Measurements from ENCODE around the gene TPK1.
A peak's percentile ranks its signal among the peaks of the same experiment; 100 is the strongest.

The TPK1 gene

GRCh38 chr7:144674550-144674949 is 161.3 kb downstream of the TPK1 start (continued):
- TF ChIP-seq ZNF654 (tag by site-specific recombination; IDR thresholded peaks at IDR 0.05; ENCODE audit: low read depth), result no peak
- TF ChIP-seq ZBTB49 (tag by site-specific recombination; IDR thresholded peaks at IDR 0.05; ENCODE audit: low read depth), result no peak

GRCh38 chr7:144672869-144673268 is 163.0 kb downstream of the TPK1 start:
- ChIA-PET CTCF (interaction anchor here (1.0 kb wide), 1 partner anchor 33 kb away, joined by 3 read pairs; no protein-coding TSS in a partner anchor), POLR2A (no interaction called here)
- Histone ChIP-seq H3K27ac (ENCODE audit: extremely low read depth, low read depth, low read length) (no peak overlapping the region), H3K9me3 (ENCODE audit: control insufficient read depth, insufficient read depth, low read depth, low read length) (no peaks in the 10 kb centered on the region), H3K36me3 (ENCODE audit: control insufficient read depth in 2 of 2, insufficient read depth in 1 of 2, low read length in 2 of 2) (no peaks in the 10 kb centered on the region), H3K4me1 (ENCODE audit: control insufficient read depth, insufficient read depth, low read length) (no peaks in the 10 kb centered on the region), H3K4me3 (ENCODE audit: low read depth, low read length) (no peak overlapping the region)
- TF ChIP-seq ZBTB7A (tag by site-specific recombination; IDR thresholded peaks at IDR 0.05; ENCODE audit: low read depth), result no peak
- no peak for TF ChIP-seq ZNF521 (tag by site-specific recombination; IDR thresholded peaks at IDR 0.05)
- no peak for TF ChIP-seq ZNF658 (tag by site-specific recombination; IDR thresholded peaks at IDR 0.05)
- no peak for TF ChIP-seq ZNF585B (tag by site-specific recombination; IDR thresholded peaks at IDR 0.05)
- no peak for TF ChIP-seq ZFP3 (tag by site-specific recombination; IDR thresholded peaks at IDR 0.05; ENCODE audit: low read depth)
- TF ChIP-seq ZNF692 (tag by site-specific recombination; IDR thresholded peaks at IDR 0.05), result no peak
- no peak for TF ChIP-seq ZNF549 (tag by site-specific recombination; IDR thresholded peaks at IDR 0.05)
- no peak for TF ChIP-seq ZNF19 (tag by site-specific recombination; IDR thresholded peaks at IDR 0.05; ENCODE audit: low read depth)
- TF ChIP-seq ZNF623 (tag by site-specific recombination; IDR thresholded peaks at IDR 0.05), result no peak
- no peak for TF ChIP-seq ZNF324 (tag by site-specific recombination; IDR thresholded peaks at IDR 0.05)
- no peak for TF ChIP-seq TRIM28 (IDR thresholded peaks at IDR 0.05; ENCODE audit: borderline replicate concordance, low read length)
- TF ChIP-seq OSR2 (tag by site-specific recombination; IDR thresholded peaks at IDR 0.05), result no peak
- no peak for TF ChIP-seq ZNF791 (tag by site-specific recombination; IDR thresholded peaks at IDR 0.05)
- TF ChIP-seq ZNF701 (tag by site-specific recombination; IDR thresholded peaks at IDR 0.05), result no peak
- no peak for TF ChIP-seq KLF8 (tag by site-specific recombination; IDR thresholded peaks at IDR 0.05)

GRCh38 chr7:144671429-144671828 is 164.4 kb downstream of the TPK1 start:
- H3K4me1 ChIP-seq (ENCODE audit: control insufficient read depth, insufficient read depth, low read length), result no peaks in the 10 kb centered on the region
- ChIA-PET CTCF (no interaction called here), POLR2A (no interaction called here)
- no peaks in the 10 kb centered on the region for H3K9me3 ChIP-seq (ENCODE audit: control insufficient read depth, insufficient read depth, low read depth, low read length)
- no peak overlapping the region for H3K4me3 ChIP-seq (ENCODE audit: low read depth, low read length)
- no peak overlapping the region for H3K27ac ChIP-seq (ENCODE audit: extremely low read depth, low read depth, low read length)
- TF ChIP-seq ELK4 (IDR thresholded peaks at IDR 0.05; ENCODE audit: borderline replicate concordance, low read depth, low read length) (no peak), ZNF2 (tag by site-specific recombination; IDR thresholded peaks at IDR 0.05) (no peak), SCRT2 (tag by site-specific recombination; IDR thresholded peaks at IDR 0.05) (0 out of 2 replicates have a peak, but pooled peaks have one; percentile 25), ZBTB44 (tag by site-specific recombination; IDR thresholded peaks at IDR 0.05) (no peak)
- no peaks in the 10 kb centered on the region for H3K36me3 ChIP-seq (ENCODE audit: control insufficient read depth in 2 of 2, insufficient read depth in 1 of 2, low read length in 2 of 2)

All from HEK293 (cell line).